ENCODE measurements around the gene SLC22A3. TPM values are rescaled to one million over a fixed set of nuclear protein-coding genes. Genes with fewer than 3 reads are reported as not detected.

The SLC22A3 gene
- total RNA-seq, 1 experiment from 2014 or later, result 2.4 TPM

DNA sequence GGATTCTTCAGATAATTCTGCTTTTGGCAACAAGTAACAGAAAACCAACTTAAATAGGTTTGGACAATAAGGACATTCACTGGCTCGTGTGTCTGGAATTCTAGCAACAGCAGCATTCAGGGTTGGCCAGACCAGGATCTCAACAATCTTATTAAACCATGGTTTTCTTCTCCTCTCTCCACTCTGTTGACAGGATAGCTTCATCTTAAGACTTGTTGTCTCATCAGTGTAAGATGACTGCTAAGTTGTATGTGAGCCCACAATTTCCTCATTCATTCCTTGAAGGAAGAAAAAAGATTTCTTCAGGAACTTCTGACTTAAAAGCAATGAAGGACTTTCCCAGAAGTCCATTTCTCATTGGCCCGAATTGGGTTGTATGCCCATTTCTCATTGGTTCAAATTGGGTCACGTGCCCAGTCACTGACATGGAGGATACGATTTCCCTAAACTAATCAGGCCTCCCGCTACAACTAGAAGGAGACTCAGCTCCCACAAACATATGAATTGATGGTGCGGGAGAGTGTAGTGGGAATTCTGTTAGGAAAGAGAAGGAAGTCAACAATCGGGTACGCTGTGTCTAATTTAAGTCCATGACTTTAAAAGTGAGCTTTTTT is 83.7 kb downstream of the SLC22A3 start:
- no peaks in the 10 kb centered on the region for H3K27me3 Mint-ChIP-seq (ENCODE audit: insufficient read depth, unreplicated experiment)

GRCh38 chr6:160435935-160436334 is 87.8 kb downstream of the SLC22A3 start:
- H3K9me3 ChIP-seq, result no peaks in the 10 kb centered on the region
- Mint-ChIP-seq H3K27ac (ENCODE audit: unreplicated experiment) (no peak overlapping the region), H3K27me3 (ENCODE audit: insufficient read depth, unreplicated experiment) (no peaks in the 10 kb centered on the region), H3K4me1 (ENCODE audit: low read depth, unreplicated experiment) (no peaks in the 10 kb centered on the region), H3K4me3 (ENCODE audit: unreplicated experiment) (no peak overlapping the region), H3K9me3 (ENCODE audit: unreplicated experiment) (no peaks in the 10 kb centered on the region), H3K36me3 (ENCODE audit: insufficient read depth, unreplicated experiment) (no peaks in the 10 kb centered on the region)
- no peaks in the 10 kb centered on the region for H3K4me1 ChIP-seq
- no TSS peak for BruUV-seq (replicated peaks)
- TF ChIP-seq, protein P1, sequence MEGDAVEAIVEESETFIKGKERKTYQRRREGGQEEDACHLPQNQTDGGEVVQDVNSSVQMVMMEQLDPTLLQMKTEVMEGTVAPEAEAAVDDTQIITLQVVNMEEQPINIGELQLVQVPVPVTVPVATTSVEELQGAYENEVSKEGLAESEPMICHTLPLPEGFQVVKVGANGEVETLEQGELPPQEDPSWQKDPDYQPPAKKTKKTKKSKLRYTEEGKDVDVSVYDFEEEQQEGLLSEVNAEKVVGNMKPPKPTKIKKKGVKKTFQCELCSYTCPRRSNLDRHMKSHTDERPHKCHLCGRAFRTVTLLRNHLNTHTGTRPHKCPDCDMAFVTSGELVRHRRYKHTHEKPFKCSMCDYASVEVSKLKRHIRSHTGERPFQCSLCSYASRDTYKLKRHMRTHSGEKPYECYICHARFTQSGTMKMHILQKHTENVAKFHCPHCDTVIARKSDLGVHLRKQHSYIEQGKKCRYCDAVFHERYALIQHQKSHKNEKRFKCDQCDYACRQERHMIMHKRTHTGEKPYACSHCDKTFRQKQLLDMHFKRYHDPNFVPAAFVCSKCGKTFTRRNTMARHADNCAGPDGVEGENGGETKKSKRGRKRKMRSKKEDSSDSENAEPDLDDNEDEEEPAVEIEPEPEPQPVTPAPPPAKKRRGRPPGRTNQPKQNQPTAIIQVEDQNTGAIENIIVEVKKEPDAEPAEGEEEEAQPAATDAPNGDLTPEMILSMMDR (IDR thresholded peaks at IDR 0.05; ENCODE audit: insufficient read depth in 1 of 2, low read depth in 1 of 2, low read length in 1 of 2, severe bottlenecking in 1 of 2, unreplicated experiment in 1 of 2), result no peak
- intact Hi-C loops (cut with micrococcal nuclease; ENCODE audit: unreplicated experiment), result no loop called here
- DNase-seq, result no peak
- ChIA-PET POLR2A (no interaction called here), CTCF (no interaction called here)
- no peaks in the 10 kb centered on the region for H3K36me3 ChIP-seq (ENCODE audit: control insufficient read depth, insufficient read depth, low read length)
- no peak overlapping the region for H3K4me3 ChIP-seq (ENCODE audit: low read depth, low read length)
- no peaks in the 10 kb centered on the region for H3K27me3 ChIP-seq (replicated peaks; ENCODE audit: control insufficient read depth, insufficient read depth, low read length)

More for the DNA sequence above, 83.7 kb downstream of the SLC22A3 start:
- Mint-ChIP-seq H3K9me3 (ENCODE audit: unreplicated experiment) (no peaks in the 10 kb centered on the region), H3K36me3 (ENCODE audit: insufficient read depth, unreplicated experiment) (no peaks in the 10 kb centered on the region), H3K27ac (ENCODE audit: unreplicated experiment) (no peak overlapping the region), H3K4me1 (ENCODE audit: low read depth, unreplicated experiment) (no peaks in the 10 kb centered on the region), H3K4me3 (ENCODE audit: unreplicated experiment) (no peak overlapping the region)
- no peaks in the 10 kb centered on the region for H3K36me3 ChIP-seq (ENCODE audit: control insufficient read depth, insufficient read depth, low read length)
- no peaks in the 10 kb centered on the region for H3K9me3 ChIP-seq
- no peak overlapping the region for H3K4me3 ChIP-seq (ENCODE audit: low read depth, low read length)
- intact Hi-C loops (cut with micrococcal nuclease; ENCODE audit: unreplicated experiment), result no loop called here
- TF ChIP-seq, protein P1 (IDR thresholded peaks at IDR 0.05; ENCODE audit: insufficient read depth in 1 of 2, low read depth in 1 of 2, low read length in 1 of 2, severe bottlenecking in 1 of 2, unreplicated experiment in 1 of 2), result no peak
- no peaks in the 10 kb centered on the region for H3K27me3 ChIP-seq (replicated peaks; ENCODE audit: control insufficient read depth, insufficient read depth, low read length)
- no TSS peak for BruUV-seq (replicated peaks)
- H3K4me1 ChIP-seq, result no peaks in the 10 kb centered on the region
- ChIA-PET CTCF (no interaction called here), POLR2A (no interaction called here)
- DNase-seq, result no peak

DNA sequence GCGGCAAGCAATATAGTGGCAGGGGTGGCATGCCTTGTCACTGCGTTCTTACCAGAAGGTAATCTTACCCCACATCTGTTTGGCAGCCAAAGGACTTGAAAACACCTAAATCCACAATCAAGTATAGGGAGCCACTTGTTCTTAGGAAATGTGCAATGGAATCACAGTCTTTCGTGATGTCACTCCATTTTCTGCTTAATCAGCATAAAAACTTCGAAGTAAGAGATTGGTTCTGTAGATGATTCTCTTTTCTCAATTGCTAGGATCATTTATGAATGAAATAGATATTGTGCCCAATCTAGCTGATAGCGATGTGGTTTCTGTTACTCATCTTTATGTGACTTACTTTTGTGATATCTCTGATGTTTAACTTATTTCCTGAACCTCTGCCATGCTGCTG is 89.0 kb downstream of the SLC22A3 start:
- H3K4me3 Mint-ChIP-seq (ENCODE audit: unreplicated experiment), result no peak overlapping the region
- Histone ChIP-seq H3K4me3 (ENCODE audit: low read depth, low read length) (no peak overlapping the region), H3K36me3 (ENCODE audit: control insufficient read depth, insufficient read depth, low read length) (no peaks in the 10 kb centered on the region), H3K9me3 (no peaks in the 10 kb centered on the region), H3K27me3 (replicated peaks; ENCODE audit: control insufficient read depth, insufficient read depth, low read length) (no peaks in the 10 kb centered on the region), H3K4me1 (no peaks in the 10 kb centered on the region)
- TF ChIP-seq, protein P1 (IDR thresholded peaks at IDR 0.05; ENCODE audit: insufficient read depth in 1 of 2, low read depth in 1 of 2, low read length in 1 of 2, severe bottlenecking in 1 of 2, unreplicated experiment in 1 of 2), result no peak
- no TSS peak for BruUV-seq (replicated peaks)
- no peaks in the 10 kb centered on the region for H3K4me1 Mint-ChIP-seq (ENCODE audit: low read depth, unreplicated experiment)
- DNase-seq, result no peak
- no peak overlapping the region for H3K27ac Mint-ChIP-seq (ENCODE audit: unreplicated experiment)
- POLR2A ChIA-PET, result no interaction called here
- H3K9me3 Mint-ChIP-seq (ENCODE audit: unreplicated experiment), result no peaks in the 10 kb centered on the region
- H3K27me3 Mint-ChIP-seq (ENCODE audit: insufficient read depth, unreplicated experiment), result no peaks in the 10 kb centered on the region
- intact Hi-C loops (cut with micrococcal nuclease; ENCODE audit: unreplicated experiment), result no loop called here
- H3K36me3 Mint-ChIP-seq (ENCODE audit: insufficient read depth, unreplicated experiment), result no peaks in the 10 kb centered on the region
- CTCF ChIA-PET, result no interaction called here
